ENCODE results near the gene PDE6B. TPM values are rescaled to one million over a fixed set of nuclear protein-coding genes. Genes with fewer than 3 reads are reported as not detected.
"Not testable (repeated sequence)": the region's sequence is repeated elsewhere in the genome, so short reads cannot be mapped to it uniquely, and the experiment has no call there.

PDE6B gene
- total and polyA plus RNA-seq, 2 experiments from 2014 or later: 17.3 to 26.1 TPM

DNA sequence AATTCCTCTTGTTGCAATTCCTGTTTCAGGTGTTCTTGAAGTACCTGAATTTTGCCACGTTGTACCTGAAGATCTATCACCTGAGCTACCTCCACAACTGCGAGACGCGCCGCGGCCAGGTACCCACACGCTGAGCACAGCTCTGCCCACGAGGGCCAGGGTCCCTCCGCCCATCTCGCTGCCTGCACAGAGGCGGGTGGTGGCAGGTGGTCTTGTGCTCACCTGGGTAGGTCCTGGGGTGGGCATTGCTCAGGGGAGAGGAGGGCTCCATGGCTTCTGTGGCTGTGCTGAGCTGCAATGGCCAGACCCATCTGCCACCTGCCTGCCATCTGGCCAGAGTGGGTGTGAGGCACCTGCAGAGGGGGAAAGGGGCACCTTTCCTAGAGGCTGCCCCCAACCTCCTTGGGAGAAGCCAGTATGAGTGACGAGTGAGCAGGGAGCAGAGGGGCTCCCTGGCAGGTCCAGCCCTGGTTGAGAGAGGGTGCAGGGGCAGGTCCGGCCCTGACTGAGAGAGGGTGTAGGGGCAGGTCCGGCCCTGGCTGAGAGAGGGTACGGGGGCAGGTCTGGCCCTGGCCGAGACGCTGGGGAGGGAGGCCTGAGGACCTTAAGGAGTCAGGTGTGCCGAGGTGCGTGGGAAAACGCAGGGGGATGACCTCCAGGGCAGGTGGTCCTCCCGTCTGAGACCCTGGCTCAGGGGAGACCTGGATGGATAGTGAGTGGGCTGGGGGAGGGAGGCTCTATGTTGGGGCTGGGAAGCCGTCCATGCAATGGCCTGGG, 10.7 kb downstream of the PDE6B start:
- no peaks in the 10 kb centered on the region for H3K36me3 ChIP-seq (replicated peaks; ENCODE audit: insufficient read depth, low read depth)
- H3K4me2 ChIP-seq: no peak overlapping the region
- no peak overlapping the region for H3K4me3 ChIP-seq
- H3K4me1 ChIP-seq (ENCODE audit: insufficient read depth): no peaks in the 10 kb centered on the region
- H2AFZ ChIP-seq: no peak overlapping the region
- no peak for DNase-seq (ENCODE audit: low spot score)
- H3K9me3 ChIP-seq (ENCODE audit: low read depth): no peaks in the 10 kb centered on the region
- H3K27me3 ChIP-seq: no peaks in the 10 kb centered on the region
- no peaks in the 10 kb centered on the region for H4K20me1 ChIP-seq (ENCODE audit: insufficient read depth, poor library complexity, severe bottlenecking)
- no peak overlapping the region for H3K27ac ChIP-seq
- no peaks in the 10 kb centered on the region for H3K9me2 ChIP-seq (replicated peaks; ENCODE audit: insufficient read depth)
- WGBS (ENCODE audit: low lambda C conversion rate, missing lambda C conversion rate): 89% methylated on average over 21 of the region's 22 CpGs
- no peaks in the 10 kb centered on the region for H3K79me2 ChIP-seq
- TF ChIP-seq EZH2 (IDR thresholded peaks at IDR 0.05; ENCODE audit: borderline replicate concordance): no peak
- TF ChIP-seq, protein P1, sequence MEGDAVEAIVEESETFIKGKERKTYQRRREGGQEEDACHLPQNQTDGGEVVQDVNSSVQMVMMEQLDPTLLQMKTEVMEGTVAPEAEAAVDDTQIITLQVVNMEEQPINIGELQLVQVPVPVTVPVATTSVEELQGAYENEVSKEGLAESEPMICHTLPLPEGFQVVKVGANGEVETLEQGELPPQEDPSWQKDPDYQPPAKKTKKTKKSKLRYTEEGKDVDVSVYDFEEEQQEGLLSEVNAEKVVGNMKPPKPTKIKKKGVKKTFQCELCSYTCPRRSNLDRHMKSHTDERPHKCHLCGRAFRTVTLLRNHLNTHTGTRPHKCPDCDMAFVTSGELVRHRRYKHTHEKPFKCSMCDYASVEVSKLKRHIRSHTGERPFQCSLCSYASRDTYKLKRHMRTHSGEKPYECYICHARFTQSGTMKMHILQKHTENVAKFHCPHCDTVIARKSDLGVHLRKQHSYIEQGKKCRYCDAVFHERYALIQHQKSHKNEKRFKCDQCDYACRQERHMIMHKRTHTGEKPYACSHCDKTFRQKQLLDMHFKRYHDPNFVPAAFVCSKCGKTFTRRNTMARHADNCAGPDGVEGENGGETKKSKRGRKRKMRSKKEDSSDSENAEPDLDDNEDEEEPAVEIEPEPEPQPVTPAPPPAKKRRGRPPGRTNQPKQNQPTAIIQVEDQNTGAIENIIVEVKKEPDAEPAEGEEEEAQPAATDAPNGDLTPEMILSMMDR (IDR thresholded peaks at IDR 0.05; ENCODE audit: poor library complexity): no peak

DNA sequence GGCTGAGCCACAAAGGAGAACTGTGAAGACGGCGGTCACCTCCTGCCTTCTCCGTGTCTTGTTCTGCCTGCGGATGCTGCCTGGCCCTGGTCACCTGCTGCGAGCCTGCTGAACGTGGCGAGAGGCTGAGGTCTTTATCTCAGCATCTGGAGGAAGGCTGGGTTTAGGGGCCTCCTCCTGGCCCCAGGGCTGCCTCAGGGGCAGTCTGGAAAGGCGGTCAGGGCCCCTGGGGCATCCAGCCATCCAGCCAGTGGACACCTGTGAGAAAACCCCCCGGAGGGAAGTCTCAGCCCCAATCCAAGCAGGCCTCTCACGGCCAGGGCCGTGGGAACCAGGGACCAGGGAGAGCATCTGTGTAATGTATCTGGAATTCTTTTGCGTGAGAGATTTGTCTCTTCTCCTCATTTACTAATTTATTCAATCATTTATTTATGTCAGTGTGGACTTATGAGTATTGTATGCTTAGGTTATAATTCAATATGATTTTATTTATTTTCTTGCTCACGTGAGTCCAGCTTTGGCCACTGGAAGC, 11.3 kb downstream of the PDE6B start:
- TF ChIP-seq, protein P1 (IDR thresholded peaks at IDR 0.05; ENCODE audit: poor library complexity): no peak
- no peak for TF ChIP-seq EZH2 (IDR thresholded peaks at IDR 0.05; ENCODE audit: borderline replicate concordance)
- Histone ChIP-seq H3K36me3 (replicated peaks; ENCODE audit: insufficient read depth, low read depth) (no peaks in the 10 kb centered on the region), H2AFZ (no peak overlapping the region), H3K79me2 (no peaks in the 10 kb centered on the region), H3K4me2 (no peak overlapping the region), H3K27me3 (no peaks in the 10 kb centered on the region), H3K4me3 (no peak overlapping the region), H3K9me2 (replicated peaks; ENCODE audit: insufficient read depth) (no peaks in the 10 kb centered on the region), H3K9me3 (ENCODE audit: low read depth) (no peaks in the 10 kb centered on the region), H3K4me1 (ENCODE audit: insufficient read depth) (no peaks in the 10 kb centered on the region), H3K27ac (no peak overlapping the region), H4K20me1 (ENCODE audit: insufficient read depth, poor library complexity, severe bottlenecking) (no peaks in the 10 kb centered on the region)
- no peak for DNase-seq (ENCODE audit: low spot score)
- WGBS (ENCODE audit: low lambda C conversion rate, missing lambda C conversion rate): 86% methylated on average over 9 of the region's 13 CpGs

DNA sequence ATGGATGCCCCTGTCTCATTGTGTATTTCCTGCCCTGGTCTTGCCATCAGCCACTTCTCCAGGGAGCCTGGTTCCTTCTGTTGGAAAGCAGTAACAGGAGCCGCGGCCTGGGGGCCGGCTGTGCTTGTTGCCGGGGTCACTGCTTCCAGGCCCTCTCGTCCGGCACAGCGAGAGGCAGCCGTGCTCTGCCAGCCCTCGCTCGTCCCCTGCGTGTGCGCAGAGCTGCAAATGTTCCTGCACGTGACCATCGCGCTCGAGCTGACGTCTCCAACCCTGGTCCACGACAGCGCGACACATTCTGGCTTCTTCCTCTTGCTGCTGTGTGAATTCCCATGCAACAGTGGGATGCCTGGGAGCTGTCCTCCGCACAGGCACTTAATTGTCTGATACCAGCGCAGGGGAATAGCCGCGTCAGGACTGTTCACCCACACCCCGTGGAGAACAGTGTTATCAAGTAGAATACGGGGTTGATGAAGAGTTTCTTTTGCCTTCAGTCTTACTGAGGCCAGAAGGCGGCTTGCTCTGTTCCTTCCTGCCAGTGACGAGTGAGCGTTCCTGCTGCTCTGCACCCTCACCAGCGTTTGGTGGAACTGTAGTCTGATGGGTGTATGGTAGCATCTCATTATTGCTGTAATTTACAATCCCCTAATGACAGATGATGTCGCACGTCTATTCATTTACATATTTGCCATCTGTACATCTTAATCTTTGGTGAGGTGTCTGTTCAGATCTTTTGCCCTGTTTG, 12.3 kb downstream of the PDE6B start:
- Histone ChIP-seq H3K4me1 (ENCODE audit: insufficient read depth) (no peaks in the 10 kb centered on the region), H3K79me2 (no peaks in the 10 kb centered on the region), H3K4me3 (no peak overlapping the region), H3K27ac (no peak overlapping the region), H3K27me3 (no peaks in the 10 kb centered on the region), H3K9me2 (replicated peaks; ENCODE audit: insufficient read depth) (no peaks in the 10 kb centered on the region), H2AFZ (no peak overlapping the region), H3K36me3 (replicated peaks; ENCODE audit: insufficient read depth, low read depth) (no peaks in the 10 kb centered on the region), H3K9me3 (ENCODE audit: low read depth) (no peaks in the 10 kb centered on the region), H4K20me1 (ENCODE audit: insufficient read depth, poor library complexity, severe bottlenecking) (no peaks in the 10 kb centered on the region), H3K4me2 (no peak overlapping the region)
- TF ChIP-seq, protein P1 (IDR thresholded peaks at IDR 0.05; ENCODE audit: poor library complexity): no peak
- TF ChIP-seq EZH2phosphoT487 (IDR thresholded peaks at IDR 0.05; ENCODE audit: low read depth, severe bottlenecking, unreplicated experiment) (no peak), EZH2 (IDR thresholded peaks at IDR 0.05; ENCODE audit: borderline replicate concordance) (no peak)
- no peak for DNase-seq (ENCODE audit: low spot score)
- 93% methylated on average over 28 of the region's 32 CpGs for WGBS (ENCODE audit: low lambda C conversion rate, missing lambda C conversion rate)

DNA sequence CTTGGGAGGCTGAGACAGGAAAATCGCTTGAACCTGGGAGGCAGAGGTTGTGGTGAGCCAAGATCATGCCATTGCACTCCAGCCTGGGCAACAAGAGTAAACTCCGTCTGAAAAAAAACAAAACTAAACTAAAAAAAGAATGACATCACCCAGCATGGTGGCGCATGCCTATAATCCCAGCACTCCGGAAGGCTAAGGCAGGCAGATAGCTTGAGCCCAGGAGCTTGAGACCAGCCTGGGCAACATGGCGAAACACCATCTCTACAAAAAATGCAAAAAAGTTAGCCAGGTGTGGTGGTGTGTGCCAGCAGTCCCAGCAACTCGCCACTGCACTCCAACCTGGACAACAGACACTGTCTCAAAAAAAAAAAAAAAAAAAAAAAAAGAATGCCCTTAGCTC, 17.0 kb downstream of the PDE6B start:
- not testable (repeated sequence) for H3K27ac ChIP-seq; H3K79me2 ChIP-seq; H3K9me3 ChIP-seq (ENCODE audit: low read depth); H2AFZ ChIP-seq; H3K27me3 ChIP-seq; DNase-seq (ENCODE audit: low spot score); H4K20me1 ChIP-seq (ENCODE audit: insufficient read depth, poor library complexity, severe bottlenecking); H3K4me1 ChIP-seq (ENCODE audit: insufficient read depth); H3K9me2 ChIP-seq (replicated peaks; ENCODE audit: insufficient read depth); H3K4me3 ChIP-seq; H3K36me3 ChIP-seq (replicated peaks; ENCODE audit: insufficient read depth, low read depth); H3K4me2 ChIP-seq
- 87% methylated on average over 6 of the region's 6 CpGs for WGBS (ENCODE audit: low lambda C conversion rate, missing lambda C conversion rate)
